ENCODE data around the gene TRPM4.

The TRPM4 gene

DNA sequence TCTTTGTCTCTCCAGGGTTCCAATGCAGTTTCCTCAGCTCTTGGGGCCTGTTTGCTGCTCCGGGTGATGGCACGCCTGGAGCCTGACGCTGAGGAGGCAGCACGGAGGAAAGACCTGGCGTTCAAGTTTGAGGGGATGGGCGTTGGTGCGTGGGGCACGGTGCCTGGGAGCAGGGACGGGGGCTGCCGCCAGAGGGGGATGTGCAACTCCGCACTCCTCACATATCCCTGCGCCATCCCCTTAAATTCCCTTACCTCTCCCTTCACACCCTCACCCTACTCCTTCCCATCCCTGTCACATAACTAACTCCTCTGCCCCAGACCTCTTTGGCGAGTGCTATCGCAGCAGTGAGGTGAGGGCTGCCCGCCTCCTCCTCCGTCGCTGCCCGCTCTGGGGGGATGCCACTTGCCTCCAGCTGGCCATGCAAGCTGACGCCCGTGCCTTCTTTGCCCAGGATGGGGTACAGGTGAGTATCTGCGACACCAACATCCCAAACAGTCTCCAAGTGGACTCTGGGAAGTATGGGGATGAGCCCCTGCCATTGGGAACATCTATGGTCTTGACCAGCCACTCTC lies 31.1 kb downstream of the TRPM4 start:
- Histone ChIP-seq H3K9me3 (replicated peaks; ENCODE audit: insufficient read depth, low read length) (no peaks in the 10 kb centered on the region), H3F3A (ENCODE audit: insufficient read depth, low read length) (no peaks in the 10 kb centered on the region), H2AFZ (ENCODE audit: low read length) (no peak overlapping the region), H3K9me2 (replicated peaks; ENCODE audit: insufficient read depth, low read length) (no peaks in the 10 kb centered on the region), H3K79me2 (ENCODE audit: low read length) (no peaks in the 10 kb centered on the region), H3K27ac (ENCODE audit: low read length) (no peak overlapping the region), H3K27me3 (replicated peaks; ENCODE audit: insufficient read depth, low read length) (peaks cover 57% of the 10 kb centered on the region), H3K4me2 (ENCODE audit: low read depth, low read length) (no peak overlapping the region), H3K4me3 (ENCODE audit: low read length) (no peak overlapping the region), H3K4me1 (ENCODE audit: low read length) (no peaks in the 10 kb centered on the region), H3K9ac (ENCODE audit: low read length) (no peak overlapping the region), H4K20me1 (ENCODE audit: insufficient read depth, low read length) (no peaks in the 10 kb centered on the region), H3K36me3 (replicated peaks; ENCODE audit: insufficient read depth, low read length) (no peaks in the 10 kb centered on the region)
- no peak for DNase-seq
- TF ChIP-seq EZH2 (optimal IDR thresholded peaks at IDR 0.05; ENCODE audit: low read depth, low read length) (no peak), EZH2phosphoT487 (IDR thresholded peaks at IDR 0.05; ENCODE audit: low read length) (no peak)
- TF ChIP-seq, protein P1, sequence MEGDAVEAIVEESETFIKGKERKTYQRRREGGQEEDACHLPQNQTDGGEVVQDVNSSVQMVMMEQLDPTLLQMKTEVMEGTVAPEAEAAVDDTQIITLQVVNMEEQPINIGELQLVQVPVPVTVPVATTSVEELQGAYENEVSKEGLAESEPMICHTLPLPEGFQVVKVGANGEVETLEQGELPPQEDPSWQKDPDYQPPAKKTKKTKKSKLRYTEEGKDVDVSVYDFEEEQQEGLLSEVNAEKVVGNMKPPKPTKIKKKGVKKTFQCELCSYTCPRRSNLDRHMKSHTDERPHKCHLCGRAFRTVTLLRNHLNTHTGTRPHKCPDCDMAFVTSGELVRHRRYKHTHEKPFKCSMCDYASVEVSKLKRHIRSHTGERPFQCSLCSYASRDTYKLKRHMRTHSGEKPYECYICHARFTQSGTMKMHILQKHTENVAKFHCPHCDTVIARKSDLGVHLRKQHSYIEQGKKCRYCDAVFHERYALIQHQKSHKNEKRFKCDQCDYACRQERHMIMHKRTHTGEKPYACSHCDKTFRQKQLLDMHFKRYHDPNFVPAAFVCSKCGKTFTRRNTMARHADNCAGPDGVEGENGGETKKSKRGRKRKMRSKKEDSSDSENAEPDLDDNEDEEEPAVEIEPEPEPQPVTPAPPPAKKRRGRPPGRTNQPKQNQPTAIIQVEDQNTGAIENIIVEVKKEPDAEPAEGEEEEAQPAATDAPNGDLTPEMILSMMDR (IDR thresholded peaks at IDR 0.05; ENCODE audit: low read length) = no peak

DNA sequence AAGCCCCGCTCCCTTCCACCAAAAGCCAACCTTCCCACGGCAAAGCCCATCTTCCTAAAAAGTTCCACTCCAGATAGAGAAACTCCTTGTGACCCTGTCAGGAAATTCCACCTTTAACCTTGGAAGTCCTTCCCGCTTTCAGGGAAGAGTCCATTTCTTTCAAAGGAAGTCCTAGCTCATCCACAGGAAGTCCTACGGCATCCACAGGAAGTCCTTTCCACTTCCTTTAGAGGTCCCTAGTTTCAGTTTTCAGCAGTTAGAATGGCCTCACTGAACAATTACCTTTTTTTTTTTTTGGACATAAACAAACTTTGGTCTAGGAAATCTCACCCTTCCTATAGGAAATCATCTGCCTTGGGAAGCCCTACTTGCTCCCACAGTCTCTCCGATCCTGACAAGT lies 31.7 kb downstream of the TRPM4 start:
- TF ChIP-seq EZH2 (optimal IDR thresholded peaks at IDR 0.05; ENCODE audit: low read depth, low read length) = no peak
- TF ChIP-seq, protein P1 (IDR thresholded peaks at IDR 0.05; ENCODE audit: low read length) = no peak
- no peak for TF ChIP-seq EZH2phosphoT487 (IDR thresholded peaks at IDR 0.05; ENCODE audit: low read length)
- Histone ChIP-seq H3K27ac (ENCODE audit: low read length) (no peak overlapping the region), H3K9me3 (replicated peaks; ENCODE audit: insufficient read depth, low read length) (no peaks in the 10 kb centered on the region), H3K4me1 (ENCODE audit: low read length) (no peaks in the 10 kb centered on the region), H3K36me3 (replicated peaks; ENCODE audit: insufficient read depth, low read length) (no peaks in the 10 kb centered on the region), H4K20me1 (ENCODE audit: insufficient read depth, low read length) (no peaks in the 10 kb centered on the region), H3K9ac (ENCODE audit: low read length) (no peak overlapping the region), H2AFZ (ENCODE audit: low read length) (no peak overlapping the region), H3K9me2 (replicated peaks; ENCODE audit: insufficient read depth, low read length) (no peaks in the 10 kb centered on the region), H3F3A (ENCODE audit: insufficient read depth, low read length) (no peaks in the 10 kb centered on the region), H3K4me3 (ENCODE audit: low read length) (no peak overlapping the region), H3K4me2 (ENCODE audit: low read depth, low read length) (no peak overlapping the region), H3K27me3 (replicated peaks; ENCODE audit: insufficient read depth, low read length) (peaks cover 57% of the 10 kb centered on the region), H3K79me2 (ENCODE audit: low read length) (no peaks in the 10 kb centered on the region)
- DNase-seq = no peak

DNA sequence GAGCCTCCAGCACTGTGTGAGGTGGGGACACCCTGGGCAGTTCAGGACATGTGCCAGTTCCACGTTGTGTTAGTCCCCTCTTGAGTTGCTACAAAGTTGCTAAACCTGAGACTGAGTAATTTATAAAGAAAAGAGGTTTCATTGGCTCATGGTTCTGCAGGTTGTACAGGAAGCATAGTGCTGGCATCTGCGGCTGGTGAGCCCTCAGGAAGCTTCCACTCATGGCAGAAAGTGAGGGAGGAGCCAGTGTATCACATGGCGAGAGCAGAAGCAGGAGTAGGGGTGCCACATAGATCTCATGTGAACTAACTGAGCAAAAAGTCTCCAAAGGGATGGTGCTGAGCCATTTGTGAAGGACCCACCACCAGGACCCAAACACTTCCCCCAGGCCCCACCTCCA lies 33.2 kb downstream of the TRPM4 start:
- peaks cover 57% of the 10 kb centered on the region for H3K27me3 ChIP-seq (replicated peaks; ENCODE audit: insufficient read depth, low read length)
- no peaks in the 10 kb centered on the region for H3K79me2 ChIP-seq (ENCODE audit: low read length)
- no peak for DNase-seq

More for the DNA sequence above, 33.2 kb downstream of the TRPM4 start:
- Histone ChIP-seq H3K4me1 (ENCODE audit: low read length) (no peaks in the 10 kb centered on the region), H4K20me1 (ENCODE audit: insufficient read depth, low read length) (no peaks in the 10 kb centered on the region), H2AFZ (ENCODE audit: low read length) (no peak overlapping the region), H3K4me3 (ENCODE audit: low read length) (no peak overlapping the region), H3K9ac (ENCODE audit: low read length) (no peak overlapping the region), H3K9me3 (replicated peaks; ENCODE audit: insufficient read depth, low read length) (no peaks in the 10 kb centered on the region), H3K36me3 (replicated peaks; ENCODE audit: insufficient read depth, low read length) (no peaks in the 10 kb centered on the region), H3K9me2 (replicated peaks; ENCODE audit: insufficient read depth, low read length) (no peaks in the 10 kb centered on the region), H3F3A (ENCODE audit: insufficient read depth, low read length) (no peaks in the 10 kb centered on the region), H3K27ac (ENCODE audit: low read length) (no peak overlapping the region), H3K4me2 (ENCODE audit: low read depth, low read length) (no peak overlapping the region)
- no peak for TF ChIP-seq EZH2phosphoT487 (IDR thresholded peaks at IDR 0.05; ENCODE audit: low read length)
- TF ChIP-seq EZH2 (optimal IDR thresholded peaks at IDR 0.05; ENCODE audit: low read depth, low read length) = no peak
- TF ChIP-seq, protein P1 (IDR thresholded peaks at IDR 0.05; ENCODE audit: low read length) = no peak

Data from MM.1S (cell line).